ENCODE data around the gene GOLGA6L4. TPM values are rescaled to one million over a fixed set of nuclear protein-coding genes. Genes with fewer than 3 reads are reported as not detected.
"Not testable (repeated sequence)": the region's sequence is repeated elsewhere in the genome, so short reads cannot be mapped to it uniquely, and the experiment has no call there.

GOLGA6L4 gene
- total RNA-seq: 1.2 and 1.3 TPM in 2 replicates

- intact Hi-C loops (cut with micrococcal nuclease): not testable (repeated sequence)
Measured at GRCh38 chr15:84235573-84235972, at the start of gene GOLGA6L4. TSS of gene GOLGA6L4 (plus strand) at chr15:84235773. CDS start at chr15:84235835, 62 bp downstream.

- intact Hi-C loops (cut with micrococcal nuclease): not testable (repeated sequence)
Measured at GRCh38 chr15:84192982-84193381, 42.6 kb upstream of the GOLGA6L4 start.

GRCh38 chr15:84195603-84196002, 40.0 kb upstream of the GOLGA6L4 start:
- intact Hi-C loops (cut with micrococcal nuclease): not testable (repeated sequence)

GRCh38 chr15:84196530-84197188, 38.9 kb upstream of the GOLGA6L4 start:
- intact Hi-C loops (cut with micrococcal nuclease): not testable (repeated sequence)

GRCh38 chr15:84199865-84200264, 35.7 kb upstream of the GOLGA6L4 start:
- intact Hi-C loops (cut with micrococcal nuclease): not testable (repeated sequence)

- intact Hi-C loops (cut with micrococcal nuclease): not testable (repeated sequence)
Measured at GRCh38 chr15:84246441-84246840, 10.9 kb downstream of the GOLGA6L4 start.
